GM19238 (cell line): ENCODE results near the gene ARHGEF10L.

Experiments
- DNase-seq: peaks from one replicate; pipeline ENCODE4 v3.0.0; 2011; ENCODE audit warnings: low spot score; ENCODE audit not compliant: insufficient read length

The ARHGEF10L gene

GRCh38 chr1:17654519-17654918 is 115.0 kb downstream of the ARHGEF10L start:
- no peak for DNase-seq

GRCh38 chr1:17655169-17655568 is 115.7 kb downstream of the ARHGEF10L start:
- no peak for DNase-seq

GRCh38 chr1:17655922-17656321 is 116.4 kb downstream of the ARHGEF10L start:
- no peak for DNase-seq

- no peak for DNase-seq
These were observed 117.9 kb downstream of the ARHGEF10L start for GRCh38 chr1:17657436-17657835.

GRCh38 chr1:17658837-17659236 is 119.3 kb downstream of the ARHGEF10L start:
- no peak for DNase-seq

- peak; percentile 76 for DNase-seq
These were observed 122.2 kb downstream of the ARHGEF10L start for GRCh38 chr1:17661546-17662157.

GRCh38 chr1:17662296-17662695 is 122.8 kb downstream of the ARHGEF10L start:
- DNase-seq, result no peak

- DNase-seq, result no peak
These were observed 123.3 kb downstream of the ARHGEF10L start for GRCh38 chr1:17662786-17663185.

GRCh38 chr1:17663646-17664045 is 124.1 kb downstream of the ARHGEF10L start:
- DNase-seq, result no peak

GRCh38 chr1:17664322-17664721 is 124.8 kb downstream of the ARHGEF10L start:
- no peak for DNase-seq

GRCh38 chr1:17665054-17665453 is 125.6 kb downstream of the ARHGEF10L start:
- DNase-seq, result no peak

- DNase-seq, result no peak
These were observed 126.6 kb downstream of the ARHGEF10L start for GRCh38 chr1:17665950-17666720.

- no peak for DNase-seq
These were observed 128.1 kb downstream of the ARHGEF10L start for GRCh38 chr1:17667641-17668040.

GRCh38 chr1:17668195-17668594 is 128.7 kb downstream of the ARHGEF10L start:
- DNase-seq, result no peak

GRCh38 chr1:17668624-17669175 is 129.2 kb downstream of the ARHGEF10L start:
- no peak for DNase-seq

GRCh38 chr1:17669305-17669704 is 129.8 kb downstream of the ARHGEF10L start:
- DNase-seq, result no peak

- no peak for DNase-seq
These were observed 130.5 kb downstream of the ARHGEF10L start for GRCh38 chr1:17669866-17670451.

GRCh38 chr1:17670587-17671313 is 131.3 kb downstream of the ARHGEF10L start:
- DNase-seq, result no peak

- no peak for DNase-seq
These were observed 131.8 kb downstream of the ARHGEF10L start for GRCh38 chr1:17671314-17671705.

GRCh38 chr1:17671741-17672140 is 132.2 kb downstream of the ARHGEF10L start:
- no peak for DNase-seq

- DNase-seq, result no peak
These were observed 132.7 kb downstream of the ARHGEF10L start for GRCh38 chr1:17672226-17672625.
